A549 (cell line): ENCODE results near the gene NEURL3. TPM values are rescaled to one million over a fixed set of nuclear protein-coding genes. Genes with fewer than 3 reads are reported as not detected.

Source experiments
- ATAC-seq, 2 experiments: fragments of 200-7000 bp in 1 of 2; fragments of >200 bp in 1 of 2; cut with Nextera tagmentation in 1 of 2; cut with Tn5 transposase in 1 of 2; 3 replicates each; pipeline versions ENCODE4 v1.8.0 to v1.9.1; 2018 to 2020; ENCODE audit warnings: mild to moderate bottlenecking in 1 of 2, moderate library complexity in 1 of 2
- CTCF ChIA-PET: fragments of 300-600 bp; sonication (Branson Sonifier 250); formaldehyde crosslinking; extraction: SDS; loops from one replicate; lab custom pipeline; 2021; ENCODE audit warnings: antibody characterized with exemption, inconsistent platforms; lab: Yijun Ruan, JAX
- POLR2A ChIA-PET: fragments of 350-600 bp; formaldehyde crosslinking; extraction: SDS; loops from one replicate; lab custom pipeline; 2021; ENCODE audit warnings: antibody characterized with exemption, inconsistent platforms; lab: Yijun Ruan, JAX
- DNase-seq, 2 experiments: peaks; one replicate each; pipeline versions ENCODE4 v3.0.0 to v3.0.0-alpha.2; 2011 to 2016; ENCODE audit warnings: low read depth in 1 of 2, low spot score in 1 of 2
- FAIRE-seq: peaks from 2 replicates; lab custom pipeline; 2011; peaks lifted over from hg19 to GRCh38; lab: Jason Lieb, UNC
- H3K27ac ChIP-seq, 2 experiments: fragments of >200 bp; sonication (Bioruptor Twin); formaldehyde crosslinking; 3 replicates each; pipeline ENCODE4 v1.5.1; 2016 to 2017
- H3K4me1 ChIP-seq: fragments of >200 bp; sonication (Bioruptor Twin); formaldehyde crosslinking; 3 replicates; pipeline ENCODE4 v1.6.1; 2016
- H3K4me2 ChIP-seq: fragments of >200 bp; sonication (Bioruptor Twin); formaldehyde crosslinking; 3 replicates; pipeline ENCODE4 v1.6.1; 2016
- H3K4me3 ChIP-seq: fragments of >200 bp; sonication (Bioruptor Twin); formaldehyde crosslinking; 3 replicates; pipeline ENCODE4 v1.5.1; 2016
- H3K9me3 ChIP-seq: fragments of >200 bp; sonication (Bioruptor Twin); formaldehyde crosslinking; 3 replicates; pipeline ENCODE4 v1.6.1; 2016
- BCL3 ChIP-seq: fragments of >200 bp; sonication (Bioruptor Twin); formaldehyde crosslinking; IDR thresholded peaks from 3 replicates; pipeline ENCODE4 v1.6.1; 2016
- CBX8 ChIP-seq: fragments of 200-600 bp; sonication (generic); IDR thresholded peaks from 2 replicates; pipeline ENCODE4 v1.6.1; 2016
- CEBPB ChIP-seq, 2 experiments: fragments of >200 bp in 1 of 2; sonication (Bioruptor Twin) in 1 of 2; formaldehyde crosslinking in 1 of 2; IDR thresholded peaks; 2 replicates each; pipeline ENCODE4 v1.6.1; 2012 to 2016
- EHMT2 ChIP-seq: fragments of 200-600 bp; sonication (generic); IDR thresholded peaks from 2 replicates; pipeline ENCODE4 v1.6.1; 2016; ENCODE audit warnings: antibody characterized with exemption, low read depth, mild to moderate bottlenecking, moderate library complexity
- EP300 ChIP-seq, 2 experiments: fragments of >200 bp; sonication (Bioruptor Twin); formaldehyde crosslinking; IDR thresholded peaks; 2 replicates in 1 of 2; 3 replicates in 1 of 2; pipeline ENCODE4 v1.6.1; 2016 to 2017
- ESRRA ChIP-seq: fragments of 150-350 bp; IDR thresholded peaks from 2 replicates; pipeline ENCODE4 v1.6.1; 2014; ENCODE audit warnings: mild to moderate bottlenecking, low read length, borderline replicate concordance
- HMGXB4 ChIP-seq: fragments of 250-450 bp; sonication (Bioruptor Pico); IDR thresholded peaks from 2 replicates; pipeline ENCODE4 v1.5.0; 2021; ENCODE audit warnings: mild to moderate bottlenecking, moderate library complexity, borderline replicate concordance
- KDM1A ChIP-seq: fragments of 200-600 bp; sonication (generic); IDR thresholded peaks from 2 replicates; pipeline ENCODE4 v1.6.1; 2016; ENCODE audit warnings: low read depth, mild to moderate bottlenecking
- MAX ChIP-seq: IDR thresholded peaks from 2 replicates; pipeline ENCODE4 v1.6.1; 2012
- MYC ChIP-seq: IDR thresholded peaks from 2 replicates; pipeline ENCODE4 v1.6.1; 2012; ENCODE audit warnings: mild to moderate bottlenecking, inconsistent platforms, low read length, improper control_type of control experiment, borderline replicate concordance
- RFX5 ChIP-seq: fragments of 450-650 bp; IDR thresholded peaks from 2 replicates; pipeline ENCODE4 v1.7.1; 2014; ENCODE audit warnings: antibody characterized with exemption, mild to moderate bottlenecking, moderate library complexity
- SMC3 ChIP-seq: fragments of >200 bp; sonication (Bioruptor Twin); formaldehyde crosslinking; IDR thresholded peaks from 3 replicates; pipeline ENCODE4 v1.6.1; 2018; ENCODE audit warnings: inconsistent platforms
- ZNF302 ChIP-seq: fragments of 250-450 bp; sonication (Bioruptor Pico); IDR thresholded peaks from 2 replicates; pipeline ENCODE4 v1.9.0; 2021; ENCODE audit warnings: inconsistent platforms, mild to moderate bottlenecking, moderate library complexity
- WGBS: methylation state at CpG from one replicate; pipeline ENCODE4 v1.1.6; 2017; ENCODE audit errors: missing lambda C conversion rate; 5-methylcytosine and 5-hydroxymethylcytosine counted together
- polyA plus RNA-seq, 4 experiments: library from polyadenylated mRNA; depleted of rRNA in 3 of 4; stranded (reverse); fragments of >200 nt; fragmentation: RNase III in 1 of 4; extraction: RNeasy Plus Mini Kit Qiagen cat#74134 plus additional on column Dnase treatment in 1 of 4; gene quantifications; 2 replicates in 3 of 4; 3 replicates in 1 of 4; pipeline ENCODE4 v1.2.3, GENCODE V29; 2011 to 2017

The NEURL3 gene
- polyA plus RNA-seq, 2 of the 4 experiments (the other 2 are of a cell fraction), result 0.28 to 0.44 TPM

GRCh38 chr2:96538487-96539214 is 33.5 kb upstream of the NEURL3 start:
- ATAC-seq (no peak), FAIRE-seq (no peak), DNase-seq (no peak)
- Histone ChIP-seq H3K4me1 (peaks cover 25% of the 10 kb centered on the region), H3K4me2 (no peak overlapping the region), H3K9me3 (no peaks in the 10 kb centered on the region), H3K27ac (no peak overlapping the region), H3K4me3 (no peak overlapping the region)
- CTCF ChIA-PET, result interaction anchor here (1.2 to 5.8 kb wide), 6 partner anchors 9 to 222 kb away, joined by 3 to 60 read pairs (median 8); partner anchors contain the start of gene CNNM4
- no peak for TF ChIP-seq CBX8
- no peak for TF ChIP-seq HMGXB4 (CRISPR knock-in tag)
- no peak for TF ChIP-seq SMC3
- no peak for TF ChIP-seq KDM1A
- no peak for TF ChIP-seq ESRRA
- POLR2A ChIA-PET, result no interaction called here
- 92% methylated on average over 24 of the region's 24 CpGs for WGBS

GRCh38 chr2:96537734-96538486 is 32.8 kb upstream of the NEURL3 start:
- H3K27ac ChIP-seq, result peak overlapping the region in 1 of 2 experiments; percentile 88; a peak in 1 of 6 replicates
- H3K4me3 ChIP-seq, result peak overlapping the region; percentile 99; the same call in 2 of the 3 replicates
- no peak for TF ChIP-seq EP300 (IDR thresholded peaks at IDR 0.05)
- no peak for TF ChIP-seq EHMT2
- TF ChIP-seq MYC, result no peak
- TF ChIP-seq CEBPB (IDR thresholded peaks at IDR 0.05), result no peak
- no peak for TF ChIP-seq RFX5
- no peak for TF ChIP-seq BCL3
- TF ChIP-seq SMC3, result no peak
- no peak for TF ChIP-seq ZNF302
- TF ChIP-seq, all 56 proteins: peak for 0
- CTCF ChIA-PET, result interaction anchor here (1.2 to 5.8 kb wide), 5 partner anchors 10 to 223 kb away, joined by 3 to 60 read pairs (median 9); partner anchors contain the start of gene CNNM4
- Histone ChIP-seq H3K4me1 (peaks cover 32% of the 10 kb centered on the region), H3K9me3 (no peaks in the 10 kb centered on the region), H3K4me2 (peak overlapping the region; percentile 100)
- 85% methylated on average over 16 of the region's 36 CpGs for WGBS
- POLR2A ChIA-PET, result no interaction called here
- DNase-seq (no peak), ATAC-seq (no peak), FAIRE-seq (no peak)

GRCh38 chr2:96537066-96537733 is 32.0 kb upstream of the NEURL3 start:
- Histone ChIP-seq H3K4me1 (peaks cover 39% of the 10 kb centered on the region), H3K4me3 (peak overlapping the region; percentile 99), H3K4me2 (peak overlapping the region; percentile 100), H3K27ac (peak overlapping the region; percentile 80 to 88), H3K9me3 (no peaks in the 10 kb centered on the region)
- WGBS, result 22% methylated on average over 49 of the region's 61 CpGs
- DNase-seq, result no peak
- ATAC-seq, result peak; percentile 28 to 33; a peak in 5 of 6 replicates
- FAIRE-seq, result no peak
- TF ChIP-seq EHMT2 (no peak), MAX (peak; percentile 38; the same call in 1 of the 2 replicates)
- ChIA-PET POLR2A (no interaction called here), CTCF (interaction anchor here (1.2 to 5.8 kb wide), 4 partner anchors 11 to 224 kb away, joined by 3 to 60 read pairs (median 16); partner anchors contain the start of gene CNNM4)
